NCI-H446 treated with DMSO at 0.1 percent for 48 hours (cell line): ENCODE measurements around the gene LDB2.
"Not testable (repeated sequence)": the region's sequence is repeated elsewhere in the genome, so short reads cannot be mapped to it uniquely, and the experiment has no call there.

Experiments used
- DNase-seq: peaks from one replicate; lab custom pipeline; 2025; lab: John Stamatoyannopoulos, UW

LDB2 gene

DNA sequence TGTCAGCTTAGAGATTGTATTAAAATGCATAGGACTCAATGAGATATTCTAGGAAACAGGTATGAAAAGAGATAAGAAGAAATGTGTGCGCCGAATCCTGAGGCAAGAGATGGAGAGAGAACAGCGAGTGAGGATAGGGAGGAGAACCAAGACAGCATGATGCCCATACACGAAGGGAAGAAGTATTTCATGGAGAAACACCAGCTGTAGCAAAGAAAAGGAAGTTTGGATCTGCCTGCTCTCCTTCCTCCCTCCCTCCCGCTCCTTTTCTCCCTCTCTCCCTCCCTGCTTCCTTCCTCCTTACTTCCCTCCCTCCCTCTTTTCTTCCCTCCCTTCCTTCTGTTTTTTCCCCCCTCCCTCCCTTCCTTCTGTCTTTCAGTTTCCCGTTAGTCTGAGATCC lies 353.6 kb downstream of the LDB2 start:
- no peak for DNase-seq

DNA sequence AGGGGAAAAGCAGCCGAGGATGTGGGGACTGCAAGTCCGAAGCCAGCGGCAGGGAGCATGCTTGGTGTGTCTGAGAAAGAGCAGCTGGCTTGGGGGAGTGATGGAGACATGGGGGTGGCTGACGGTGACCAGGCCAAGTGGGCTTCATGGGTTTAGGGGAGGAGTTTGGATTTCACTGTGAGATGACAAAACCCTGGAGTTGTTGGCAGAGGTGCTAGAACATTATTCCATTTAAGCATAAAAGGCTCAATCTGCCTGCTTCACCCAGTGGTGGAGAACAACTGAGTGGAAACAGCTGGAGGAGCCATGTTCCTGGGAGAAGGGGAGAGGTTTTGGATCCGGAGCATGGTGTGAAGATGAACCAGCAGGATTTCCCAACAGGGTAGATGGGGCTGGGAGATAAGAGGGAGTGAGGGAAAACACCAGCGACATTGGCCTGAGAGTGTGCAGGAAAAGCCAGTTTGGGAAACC lies 354.2 kb downstream of the LDB2 start:
- no peak for DNase-seq

DNA sequence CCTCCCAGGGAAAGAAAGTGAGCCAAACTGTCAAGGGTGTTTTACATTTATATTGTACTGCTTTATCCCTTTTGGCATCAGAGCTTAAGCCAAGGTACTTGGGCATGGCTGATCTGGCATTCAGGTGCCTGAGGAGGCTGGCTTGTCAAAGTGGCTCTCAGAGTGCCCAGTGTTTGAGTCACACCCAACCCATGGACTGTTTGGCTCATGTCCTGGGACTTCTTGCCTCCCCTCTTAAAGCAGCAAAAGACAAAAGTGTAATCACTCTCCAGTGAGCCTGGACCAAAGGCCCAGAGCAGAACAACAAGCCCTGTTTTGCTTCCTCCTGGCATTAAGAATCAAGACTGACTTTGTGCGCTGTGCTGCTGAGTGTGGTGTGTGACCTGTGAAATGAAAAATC lies 360.5 kb downstream of the LDB2 start:
- DNase-seq, result no peak

DNA sequence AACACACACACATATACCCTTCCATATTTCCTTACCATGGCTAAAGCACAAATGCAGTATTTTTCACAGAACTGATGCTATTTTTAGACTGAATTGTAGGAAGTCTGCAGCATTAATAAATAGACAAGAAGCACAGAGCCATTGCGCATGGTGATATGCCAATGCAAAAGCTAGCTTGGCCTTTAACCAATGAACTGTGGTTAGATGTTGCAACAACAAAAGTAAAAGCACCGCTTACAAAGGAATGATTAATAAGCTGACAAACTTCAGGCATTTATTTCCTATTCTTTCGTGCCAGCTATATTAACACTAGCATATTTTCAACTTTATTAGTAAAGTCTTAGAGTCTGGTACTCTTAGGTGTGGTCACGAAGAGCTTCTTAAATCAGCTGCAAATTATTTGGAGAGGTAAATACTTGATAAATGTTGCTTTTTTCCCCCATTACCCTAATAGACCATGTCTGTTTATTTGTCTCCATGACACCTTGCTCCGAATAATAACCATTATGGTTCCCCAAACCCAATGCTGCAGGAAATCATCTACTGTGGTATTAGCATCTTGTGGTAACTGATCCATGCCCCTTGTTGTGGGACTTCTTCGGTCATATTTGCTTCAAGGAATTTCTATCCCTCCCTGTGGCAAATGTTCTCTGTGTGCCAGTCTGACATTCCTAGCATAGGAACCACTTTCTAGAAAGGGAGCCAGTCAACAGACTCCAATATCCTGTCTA lies 366.0 kb downstream of the LDB2 start:
- DNase-seq, result no peak

DNA sequence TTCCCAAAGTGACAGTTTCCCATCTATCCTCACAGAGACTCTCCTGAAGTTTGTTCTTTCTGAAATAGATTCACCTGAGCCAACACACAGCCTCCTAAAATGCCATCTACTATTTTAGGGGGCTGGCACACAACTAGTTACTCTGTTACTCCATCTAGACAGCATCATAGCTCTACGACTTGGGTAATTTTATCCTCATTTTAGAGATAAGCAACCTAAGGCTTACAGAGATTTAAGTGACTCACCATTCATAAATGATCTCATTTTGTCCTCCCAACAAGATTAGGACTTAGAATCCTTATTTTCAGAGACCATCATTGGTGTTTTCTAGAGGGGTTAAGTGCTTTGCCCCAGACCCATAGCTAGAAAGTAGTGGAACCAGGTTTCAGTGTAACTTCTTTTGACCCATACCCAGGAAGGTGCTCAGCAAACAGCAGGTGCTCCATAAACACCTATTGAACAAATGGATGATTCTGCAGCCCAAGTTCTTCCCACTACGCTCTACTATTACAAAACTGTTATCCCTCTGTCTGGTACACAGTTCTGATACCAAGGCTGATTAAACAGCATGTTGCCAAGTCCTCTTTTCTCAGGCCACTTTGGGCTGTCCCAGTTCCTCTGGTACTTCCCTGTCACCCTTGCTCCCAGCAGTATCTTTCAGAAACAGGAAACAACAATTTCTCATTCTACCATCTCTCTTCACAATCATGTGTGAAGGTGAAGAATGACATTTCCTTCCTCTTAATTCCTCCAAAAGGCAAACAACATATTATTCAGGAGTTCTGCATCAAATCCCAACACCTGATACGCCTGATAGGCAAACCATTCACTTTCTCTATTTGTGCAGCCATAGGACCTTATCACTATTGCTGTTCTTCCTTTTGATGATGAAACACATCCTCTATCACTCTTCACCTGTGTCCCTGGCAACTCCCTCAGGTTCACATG lies 367.5 kb downstream of the LDB2 start:
- DNase-seq, result no peak

DNA sequence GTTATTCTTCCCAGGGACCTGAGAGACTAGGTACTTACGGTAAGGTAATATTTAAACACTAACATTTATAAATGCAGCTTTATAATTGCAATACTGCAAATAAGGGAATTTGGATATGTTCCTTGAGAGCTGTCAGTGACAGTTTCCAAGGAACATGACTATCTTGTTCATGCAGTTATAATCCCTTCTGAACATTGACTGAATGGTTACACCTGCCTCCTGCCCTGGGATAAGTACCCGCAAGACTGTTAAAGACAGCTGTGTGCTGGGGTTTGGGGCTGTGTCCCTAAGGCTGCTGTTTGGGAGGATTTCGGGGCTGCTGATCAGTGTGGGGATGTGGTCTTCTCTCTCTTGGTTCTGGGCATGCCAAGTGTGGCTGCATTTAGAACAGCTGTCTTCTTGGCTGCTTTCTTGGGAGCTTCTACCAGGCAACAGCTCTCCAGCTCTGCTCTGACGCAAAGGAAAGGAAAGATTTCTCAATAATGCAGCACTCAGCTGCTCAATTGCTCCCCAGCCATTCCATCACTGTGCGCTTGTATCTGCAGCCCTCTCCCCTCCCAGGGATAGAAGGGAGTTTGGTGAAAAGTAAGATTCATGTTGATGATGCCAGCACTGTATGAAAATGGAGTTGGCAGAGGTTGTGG lies 373.4 kb downstream of the LDB2 start:
- DNase-seq, result no peak

DNA sequence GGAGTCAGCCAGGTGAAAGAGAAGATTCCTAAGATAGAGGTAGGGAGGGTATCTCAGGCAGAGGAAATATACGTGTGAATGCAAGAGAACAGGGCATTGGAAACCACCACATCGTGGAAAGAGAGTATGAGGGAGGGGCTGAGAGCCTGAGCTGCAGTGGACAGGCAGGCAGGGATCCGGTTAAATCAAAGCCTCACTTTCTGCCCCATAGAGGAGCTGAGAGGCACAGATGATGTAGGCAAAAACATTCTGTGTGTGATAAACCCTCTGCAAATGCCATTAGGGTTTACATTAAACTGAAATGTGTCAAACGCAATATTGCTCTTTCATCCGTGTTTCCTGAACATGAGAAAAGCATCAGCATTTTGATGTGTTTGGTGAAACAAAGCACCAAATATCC lies 374.0 kb downstream of the LDB2 start:
- DNase-seq, result no peak

DNA sequence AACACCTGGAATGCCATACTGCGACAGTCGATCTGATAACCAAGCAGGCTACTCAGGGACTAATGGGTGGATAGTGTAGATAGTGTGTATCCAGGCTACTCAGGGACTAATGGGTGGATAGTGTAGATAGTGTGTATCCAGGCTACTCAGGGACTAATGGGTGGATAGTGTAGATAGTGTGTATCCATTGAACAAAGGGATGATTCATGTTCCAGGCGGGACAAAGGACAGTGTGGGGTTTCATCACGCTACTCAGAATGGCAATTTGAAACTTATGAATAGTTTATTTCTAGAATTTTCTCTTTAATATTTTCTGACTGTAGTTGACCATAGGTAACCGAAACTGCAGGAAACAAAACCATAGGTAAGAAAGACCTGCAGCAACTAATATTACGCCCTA lies 374.9 kb downstream of the LDB2 start:
- not testable (repeated sequence) for DNase-seq

DNA sequence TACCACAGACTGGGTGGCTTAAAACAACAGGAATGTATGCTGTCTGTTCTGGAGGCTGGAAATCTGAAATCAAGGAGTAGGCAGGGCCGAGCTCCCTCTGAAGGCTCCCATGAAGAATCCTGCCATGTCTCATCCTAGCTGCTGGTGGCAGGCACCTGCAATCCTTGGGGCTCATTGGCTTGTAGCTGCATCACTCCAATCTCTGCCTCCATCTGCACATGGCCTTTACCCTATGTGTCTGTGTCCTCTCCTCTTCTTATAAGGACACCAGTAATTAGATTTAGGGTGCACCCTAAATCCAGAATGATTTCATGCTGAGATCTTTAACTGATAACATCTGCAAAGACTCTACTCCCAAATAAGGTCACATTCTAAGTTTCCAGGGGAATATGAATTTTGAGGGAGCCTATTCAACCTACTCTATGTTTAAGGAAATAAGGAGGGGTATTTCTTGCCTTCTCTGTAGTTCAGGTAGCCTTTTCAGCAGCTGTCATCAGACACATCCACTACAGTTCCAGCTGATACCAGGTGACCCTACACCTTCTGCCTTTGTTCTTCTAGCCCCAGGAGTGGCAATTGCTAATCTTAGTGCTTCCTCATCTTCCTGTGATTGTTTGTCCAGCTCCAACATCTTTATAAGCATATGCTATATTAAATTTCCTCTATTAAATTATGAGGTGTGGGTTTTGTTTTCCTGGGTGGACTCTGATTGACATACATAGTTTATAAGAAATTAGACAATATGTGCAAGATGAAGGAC lies 377.1 kb downstream of the LDB2 start:
- DNase-seq, result no peak

DNA sequence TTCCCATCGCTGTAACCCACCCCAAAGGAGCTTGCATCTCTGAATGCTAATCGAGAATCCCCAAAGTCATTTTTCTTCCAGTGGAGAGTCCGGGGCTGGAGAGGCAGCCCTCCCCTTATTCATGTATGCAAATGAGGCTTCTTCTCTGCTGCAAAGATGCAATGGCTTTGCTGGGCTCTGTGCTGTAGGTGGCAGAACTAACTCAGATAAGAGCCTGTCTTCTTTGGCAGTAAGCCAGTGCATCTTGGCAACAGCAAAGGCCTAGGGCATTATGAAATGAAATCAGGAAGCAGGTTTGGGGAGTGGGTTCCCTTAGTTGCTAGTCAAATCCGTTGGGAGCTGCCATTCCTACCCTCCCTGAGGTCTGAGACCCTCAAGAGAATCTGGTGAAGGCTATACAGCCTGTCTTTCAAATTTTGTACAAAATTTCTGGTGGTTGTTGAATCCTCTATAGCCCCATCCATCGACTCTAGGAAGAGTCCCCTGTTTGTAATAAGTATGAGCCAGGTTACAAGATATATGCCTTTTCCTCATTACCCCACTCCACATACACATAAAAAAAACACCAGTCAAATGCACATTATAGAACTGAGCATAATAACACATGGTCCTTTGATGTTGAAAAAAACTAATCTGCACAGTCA lies 381.5 kb downstream of the LDB2 start:
- DNase-seq, result no peak

DNA sequence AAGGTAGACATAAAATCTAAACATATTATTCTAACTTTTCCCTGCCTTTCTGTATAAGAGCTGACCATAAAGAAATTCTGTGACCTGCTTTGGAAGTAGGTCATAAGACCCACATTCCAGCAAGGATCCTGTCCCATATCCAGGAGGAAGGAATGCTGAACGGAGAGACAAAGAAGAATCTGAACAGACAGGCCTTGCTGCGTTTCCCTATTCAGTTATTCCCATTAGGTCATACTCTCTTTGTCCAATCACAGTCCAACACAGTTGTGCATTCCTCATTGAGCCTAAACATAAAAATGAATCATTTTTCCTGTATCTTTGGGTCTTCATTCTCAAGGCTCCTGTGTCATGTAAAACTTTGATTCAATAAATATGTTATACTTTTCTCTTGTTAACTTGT lies 384.6 kb downstream of the LDB2 start:
- no peak for DNase-seq

DNA sequence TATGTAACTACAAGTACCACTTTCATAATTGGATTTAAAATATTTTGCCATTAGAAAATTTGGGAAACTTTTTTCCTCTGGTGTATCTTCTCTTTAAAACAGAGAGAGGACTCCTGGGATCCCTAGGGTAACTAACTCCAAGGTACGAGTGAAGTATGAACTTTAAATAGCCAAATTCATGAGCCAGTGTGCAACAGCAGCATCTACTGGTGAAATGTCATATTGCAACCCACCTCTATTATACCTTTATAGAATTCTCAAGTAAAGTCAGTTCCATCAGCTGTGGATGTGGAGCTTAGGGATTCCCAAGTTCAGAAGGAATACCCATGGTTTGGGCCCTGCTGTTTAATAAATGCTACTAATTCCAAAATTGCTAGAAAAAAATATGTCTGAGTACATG lies 389.5 kb downstream of the LDB2 start:
- DNase-seq, result no peak

DNA sequence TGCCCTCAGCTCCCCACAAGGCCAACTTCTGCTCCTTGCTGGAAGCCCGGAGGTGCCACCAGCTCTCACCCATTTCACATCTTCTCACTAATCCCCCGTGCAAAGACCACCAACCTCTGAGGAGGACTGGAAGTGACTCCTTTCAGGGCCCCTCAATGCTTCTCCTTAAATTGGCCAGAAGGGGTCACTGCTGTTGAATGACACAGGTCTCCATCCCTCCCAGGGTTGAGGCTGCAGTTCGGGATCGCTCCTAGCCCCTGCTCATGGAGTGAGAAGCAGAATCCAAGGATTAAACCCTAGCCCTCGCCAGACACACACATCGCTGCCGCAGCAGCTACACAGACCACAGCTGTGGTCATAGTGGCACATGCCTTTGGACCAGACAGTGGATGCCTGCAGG lies 392.7 kb downstream of the LDB2 start:
- no peak for DNase-seq

DNA sequence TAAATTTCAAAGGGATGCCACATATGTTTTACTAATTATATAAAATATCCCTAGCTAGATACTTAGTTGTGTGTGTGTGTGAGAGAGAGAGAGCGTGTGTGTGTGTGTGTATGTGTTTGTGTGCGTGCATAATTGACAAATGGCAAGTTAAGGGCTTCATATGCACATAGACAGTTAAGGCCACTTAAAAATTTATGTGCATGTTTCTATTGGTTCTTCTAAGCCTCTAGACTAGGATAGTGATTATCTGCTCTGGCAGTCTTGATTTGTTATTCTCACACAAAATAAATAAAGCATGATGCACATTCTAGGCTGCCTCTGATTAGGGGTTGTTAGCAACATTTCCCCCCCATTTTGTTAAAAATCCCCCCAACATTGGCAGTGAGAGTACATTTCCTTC lies 393.2 kb downstream of the LDB2 start:
- no peak for DNase-seq

DNA sequence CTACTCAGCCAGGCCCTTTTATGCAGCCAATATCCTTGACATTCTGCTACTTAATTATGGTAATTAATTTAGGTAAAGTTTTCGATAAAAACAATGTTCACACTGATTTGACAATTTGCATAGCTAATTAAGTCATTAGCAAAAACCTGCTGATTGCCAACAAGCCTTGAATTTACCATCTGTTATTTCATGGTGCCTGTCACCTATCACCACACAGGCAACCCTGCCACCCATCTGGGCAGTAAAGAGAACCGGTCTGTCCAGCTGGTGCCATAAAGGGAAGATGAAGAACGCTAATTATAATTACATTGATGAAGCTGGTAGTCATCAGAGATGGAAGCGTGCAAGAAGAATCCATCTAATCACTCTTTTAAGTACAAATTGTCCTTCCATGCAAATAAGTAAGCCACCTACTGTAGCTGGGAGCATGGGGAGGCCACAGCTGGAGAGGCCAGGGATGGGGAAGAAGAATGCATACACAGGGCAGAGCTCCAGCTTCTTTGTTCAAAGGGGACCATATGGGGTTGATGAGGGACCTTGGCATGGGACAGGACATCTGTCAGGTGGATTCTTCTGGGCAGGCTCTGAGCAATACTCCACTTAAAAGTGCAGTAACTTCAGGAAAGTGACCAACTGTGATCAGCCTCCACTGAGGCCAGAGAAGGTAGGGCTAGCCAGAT lies 394.9 kb downstream of the LDB2 start:
- no peak for DNase-seq

DNA sequence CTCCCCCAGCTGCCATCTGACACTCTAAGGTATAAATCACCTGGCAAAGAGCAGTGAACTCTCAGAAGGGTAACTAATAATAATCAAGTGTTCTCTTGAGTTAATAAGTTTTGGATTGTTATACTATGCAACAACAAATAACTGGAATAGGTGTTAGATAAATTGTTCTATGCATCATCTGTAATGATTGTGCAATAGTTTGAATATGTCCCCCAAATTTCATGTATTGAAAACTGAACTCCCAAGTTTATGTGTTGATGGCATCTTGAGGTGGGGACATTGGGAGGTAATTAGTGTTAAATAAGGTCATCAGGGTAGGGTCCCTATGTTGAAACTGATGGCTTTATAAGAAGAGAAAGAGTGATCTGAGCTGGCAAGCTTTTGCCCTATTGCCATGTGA lies 399.5 kb downstream of the LDB2 start:
- no peak for DNase-seq

DNA sequence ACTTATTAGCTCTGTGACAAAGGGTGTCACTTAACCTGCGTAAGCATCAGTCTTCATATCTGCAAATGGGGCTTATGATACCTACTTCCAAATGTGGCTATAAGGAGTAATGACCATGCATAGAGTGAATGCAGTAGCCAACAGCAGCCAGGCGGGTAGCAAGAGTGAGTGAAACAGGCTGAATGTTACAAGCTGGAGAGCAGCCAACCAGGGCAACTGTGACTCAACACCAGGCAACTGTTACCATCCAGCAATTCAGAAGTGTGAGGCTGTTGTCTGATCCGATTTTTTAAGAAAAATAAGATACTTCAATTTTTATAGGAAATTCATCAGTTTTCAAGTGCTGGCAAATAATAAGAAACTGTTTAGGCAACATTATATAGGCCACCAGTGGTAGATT lies 401.9 kb downstream of the LDB2 start:
- no peak for DNase-seq

DNA sequence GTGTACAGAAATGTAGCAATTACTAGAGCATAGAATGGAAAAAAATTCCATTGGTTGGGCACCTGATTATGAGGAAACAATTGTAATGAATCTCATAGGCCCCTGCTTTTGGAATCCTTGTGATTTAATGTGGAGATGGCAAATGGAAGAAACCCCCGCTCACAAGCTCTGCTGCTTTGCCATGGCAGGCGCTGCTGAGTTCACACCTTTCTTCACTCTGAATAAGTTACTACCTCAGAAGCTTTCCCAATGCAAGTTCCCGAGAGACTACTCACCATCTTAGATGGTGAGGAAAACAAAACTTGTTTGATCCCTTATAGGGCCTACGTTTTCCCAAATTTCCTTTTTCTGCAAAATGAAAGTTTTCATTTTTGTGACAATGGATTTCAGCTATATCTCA lies 405.6 kb downstream of the LDB2 start:
- no peak for DNase-seq

DNA sequence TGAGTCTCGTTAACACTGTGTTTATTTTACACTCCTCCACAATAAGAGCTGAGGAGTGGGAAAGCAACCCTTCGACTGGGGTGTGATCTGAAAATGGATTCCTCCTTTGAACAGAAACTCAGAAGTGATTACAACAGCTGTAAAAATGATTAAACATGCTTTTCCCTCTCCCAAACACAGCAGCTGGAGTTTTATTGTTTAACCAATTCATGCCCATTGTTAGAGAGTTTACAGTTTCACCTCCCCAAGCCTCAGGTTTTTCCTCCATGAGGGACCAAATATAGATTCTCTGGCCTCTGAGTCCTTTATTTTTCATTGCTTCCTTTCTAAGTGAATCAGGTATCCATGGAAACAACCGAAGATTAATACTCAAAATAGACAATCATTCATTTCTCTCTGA lies 409.2 kb downstream of the LDB2 start:
- no peak for DNase-seq

DNA sequence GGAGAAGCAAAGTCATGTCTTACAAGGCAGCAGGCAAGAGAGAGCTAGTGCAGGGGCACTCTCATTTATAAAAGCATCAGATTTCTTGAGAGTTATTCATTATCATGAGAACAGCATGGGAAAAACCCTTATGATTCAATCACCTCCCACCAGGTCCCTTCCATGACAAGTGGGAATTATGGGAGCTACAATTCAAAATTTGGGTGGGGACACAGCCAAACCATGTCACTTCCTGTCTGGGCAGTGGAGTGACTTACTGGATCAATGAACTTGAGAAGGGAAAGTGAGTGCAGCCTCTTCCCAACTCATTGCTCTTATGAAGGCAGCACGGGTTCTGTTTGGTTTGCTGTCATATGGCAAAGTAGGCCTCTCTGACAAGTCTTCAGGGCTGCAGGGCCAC lies 410.4 kb downstream of the LDB2 start:
- DNase-seq, result no peak

DNA sequence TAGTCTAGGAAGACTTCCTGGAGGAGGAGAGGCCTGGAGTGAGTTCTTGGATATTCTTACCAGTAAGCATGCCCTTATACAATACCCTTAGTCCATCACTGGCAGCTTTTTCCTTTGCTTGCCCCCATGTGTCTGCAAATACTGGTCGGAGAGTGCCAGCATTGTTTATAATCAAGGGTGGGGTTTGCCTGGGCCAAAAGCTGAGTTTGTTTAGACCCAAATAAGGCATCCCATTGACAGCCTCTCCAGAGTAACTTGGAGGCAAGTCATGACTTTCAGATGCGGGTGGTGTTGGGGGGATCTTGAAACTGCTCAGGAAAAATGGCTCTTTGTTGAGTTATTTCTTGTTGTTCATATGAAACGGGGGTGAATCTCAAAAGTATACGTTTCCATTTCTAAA lies 413.7 kb downstream of the LDB2 start:
- no peak for DNase-seq
